ENCODE results near the gene UCK2. TPM values are rescaled to one million over a fixed set of nuclear protein-coding genes. Genes with fewer than 3 reads are reported as not detected.
"Not testable (repeated sequence)": the region's sequence is repeated elsewhere in the genome, so short reads cannot be mapped to it uniquely, and the experiment has no call there.

Gene UCK2
- total RNA-seq, 1 experiment from 2014 or later: 88.4 TPM

DNA sequence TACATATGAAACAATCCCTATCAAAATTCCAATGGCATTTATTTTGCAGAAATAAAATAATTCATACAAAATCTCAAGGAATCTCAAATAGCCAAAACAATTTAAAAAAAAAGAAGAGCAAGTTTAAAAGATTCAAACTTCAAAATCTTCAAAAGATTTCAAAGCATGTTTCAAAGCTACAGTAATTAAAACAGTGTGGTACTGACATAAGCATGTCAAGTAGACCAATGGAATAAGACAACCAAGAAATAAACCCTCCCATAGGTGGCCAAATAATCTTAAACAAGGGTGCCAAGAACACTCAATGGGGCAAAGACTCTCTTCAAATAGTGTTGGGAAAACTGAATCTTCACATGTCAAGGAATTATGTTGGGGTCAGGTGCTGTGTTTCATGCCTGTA, 28.0 kb upstream of the UCK2 start:
- Histone ChIP-seq H3K27ac (ENCODE audit: low read depth, low read length) (no peak overlapping the region), H4K20me1 (ENCODE audit: insufficient read depth) (no peaks in the 10 kb centered on the region), H3K9me2 (ENCODE audit: insufficient read depth) (no peaks in the 10 kb centered on the region), H3K4me2 (ENCODE audit: low read length) (no peak overlapping the region), H3K4me1 (ENCODE audit: control insufficient read depth in 1 of 2, insufficient read depth in 2 of 2, low read length in 2 of 2) (no peaks in the 10 kb centered on the region), H3K4me3 (replicated peaks in 1 of 2; ENCODE audit: low read depth in 1 of 2, low read length in 2 of 2) (no peak overlapping the region), H3K27me3 (ENCODE audit: insufficient read depth, low read length) (no peaks in the 10 kb centered on the region), H3K79me2 (ENCODE audit: insufficient read depth, low read length) (no peaks in the 10 kb centered on the region), H3K36me3 (ENCODE audit: control insufficient read depth in 1 of 2, insufficient read depth in 2 of 2, low read length in 2 of 2) (no peaks in the 10 kb centered on the region), H2AFZ (ENCODE audit: low read depth, low read length, poor library complexity, severe bottlenecking) (no peak overlapping the region), H3K9me3 (ENCODE audit: control insufficient read depth in 1 of 2, insufficient read depth in 1 of 2, low read depth in 1 of 2, low read length in 2 of 2) (peaks cover 0 to 4% of the 10 kb centered on the region in 2 experiments; a peak in 1 of 4 replicates), H3K9ac (ENCODE audit: low read length) (no peak overlapping the region)
- ChIA-PET RAD21 (ENCODE audit: low non-redundant PET in 1 of 2, low total read pairs in 2 of 2, uncharacterized antibody in 2 of 2, unreplicated experiment in 2 of 2) (no interaction called here), POLR2A (no interaction called here), CTCF (no interaction called here)
- TF ChIP-seq CBX3 (IDR thresholded peaks at IDR 0.05; ENCODE audit: low read depth): peak; percentile 60; the same call in 1 of the 2 replicates
- no peak for TF ChIP-seq POLR2A (IDR thresholded peaks at IDR 0.05; ENCODE audit: borderline replicate concordance, extremely low read depth, insufficient read depth, insufficient read length)
- no TSS peak for BruUV-seq (replicated peaks)
- no peak for DNase-seq (ENCODE audit: low read depth, low spot score)
- intact Hi-C loops (cut with micrococcal nuclease): no loop called here
- no peak for ATAC-seq

- H3K4me3 ChIP-seq (replicated peaks in 1 of 2; ENCODE audit: low read depth in 1 of 2, low read length in 2 of 2); H3K4me2 ChIP-seq (ENCODE audit: low read length); H4K20me1 ChIP-seq (ENCODE audit: insufficient read depth); H3K79me2 ChIP-seq (ENCODE audit: insufficient read depth, low read length); CTCF ChIA-PET; H2AFZ ChIP-seq (ENCODE audit: low read depth, low read length, poor library complexity, severe bottlenecking); intact Hi-C loops (cut with micrococcal nuclease); BruUV-seq (replicated peaks); H3K9me3 ChIP-seq (ENCODE audit: control insufficient read depth in 1 of 2, insufficient read depth in 1 of 2, low read depth in 1 of 2, low read length in 2 of 2); POLR2A ChIA-PET; RAD21 ChIA-PET (ENCODE audit: low non-redundant PET in 1 of 2, low total read pairs in 2 of 2, uncharacterized antibody in 2 of 2, unreplicated experiment in 2 of 2); H3K27me3 ChIP-seq (ENCODE audit: insufficient read depth, low read length); H3K4me1 ChIP-seq (ENCODE audit: control insufficient read depth in 1 of 2, insufficient read depth in 2 of 2, low read length in 2 of 2); H3K9ac ChIP-seq (ENCODE audit: low read length); H3K27ac ChIP-seq (ENCODE audit: low read depth, low read length); DNase-seq (ENCODE audit: low read depth, low spot score); H3K9me2 ChIP-seq (ENCODE audit: insufficient read depth); H3K36me3 ChIP-seq (ENCODE audit: control insufficient read depth in 1 of 2, insufficient read depth in 2 of 2, low read length in 2 of 2); ATAC-seq: not testable (repeated sequence)
Measured at GRCh38 chr1:165804513-165804912, 22.9 kb upstream of the UCK2 start.

GRCh38 chr1:165807613-165808012, 19.8 kb upstream of the UCK2 start:
- no peaks in the 10 kb centered on the region for H4K20me1 ChIP-seq (ENCODE audit: insufficient read depth)
- ATAC-seq (no peak), DNase-seq (ENCODE audit: low read depth, low spot score) (no peak)
- no peak overlapping the region for H3K4me3 ChIP-seq (replicated peaks in 1 of 2; ENCODE audit: low read depth in 1 of 2, low read length in 2 of 2)
- TF ChIP-seq EGR1 (IDR thresholded peaks at IDR 0.05; ENCODE audit: low read depth) (no peak), FOSL1 (IDR thresholded peaks at IDR 0.05; ENCODE audit: low read depth) (no peak), SRF (IDR thresholded peaks at IDR 0.05; ENCODE audit: low read depth) (no peak), EZH2 (IDR thresholded peaks at IDR 0.05) (no peak), POLR2A (IDR thresholded peaks at IDR 0.05; ENCODE audit: borderline replicate concordance, extremely low read depth, insufficient read depth, insufficient read length) (no peak), ZFX (IDR thresholded peaks at IDR 0.05) (no peak), CEBPB (IDR thresholded peaks at IDR 0.05; ENCODE audit: low read depth) (no peak)
- TF ChIP-seq, protein P1, sequence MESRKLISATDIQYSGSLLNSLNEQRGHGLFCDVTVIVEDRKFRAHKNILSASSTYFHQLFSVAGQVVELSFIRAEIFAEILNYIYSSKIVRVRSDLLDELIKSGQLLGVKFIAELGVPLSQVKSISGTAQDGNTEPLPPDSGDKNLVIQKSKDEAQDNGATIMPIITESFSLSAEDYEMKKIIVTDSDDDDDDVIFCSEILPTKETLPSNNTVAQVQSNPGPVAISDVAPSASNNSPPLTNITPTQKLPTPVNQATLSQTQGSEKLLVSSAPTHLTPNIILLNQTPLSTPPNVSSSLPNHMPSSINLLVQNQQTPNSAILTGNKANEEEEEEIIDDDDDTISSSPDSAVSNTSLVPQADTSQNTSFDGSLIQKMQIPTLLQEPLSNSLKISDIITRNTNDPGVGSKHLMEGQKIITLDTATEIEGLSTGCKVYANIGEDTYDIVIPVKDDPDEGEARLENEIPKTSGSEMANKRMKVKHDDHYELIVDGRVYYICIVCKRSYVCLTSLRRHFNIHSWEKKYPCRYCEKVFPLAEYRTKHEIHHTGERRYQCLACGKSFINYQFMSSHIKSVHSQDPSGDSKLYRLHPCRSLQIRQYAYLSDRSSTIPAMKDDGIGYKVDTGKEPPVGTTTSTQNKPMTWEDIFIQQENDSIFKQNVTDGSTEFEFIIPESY (IDR thresholded peaks at IDR 0.05; ENCODE audit: extremely low read depth, insufficient replicate concordance, low read length): no peak
- H2AFZ ChIP-seq (ENCODE audit: low read depth, low read length, poor library complexity, severe bottlenecking): peak overlapping the region; percentile 45
- no peak overlapping the region for H3K9ac ChIP-seq (ENCODE audit: low read length)
- ChIA-PET POLR2A (no interaction called here), RAD21 (ENCODE audit: low non-redundant PET in 1 of 2, low total read pairs in 2 of 2, uncharacterized antibody in 2 of 2, unreplicated experiment in 2 of 2) (no interaction called here), CTCF (no interaction called here)
- no peaks in the 10 kb centered on the region for H3K9me2 ChIP-seq (ENCODE audit: insufficient read depth)
- no peaks in the 10 kb centered on the region for H3K36me3 ChIP-seq (ENCODE audit: control insufficient read depth in 1 of 2, insufficient read depth in 2 of 2, low read length in 2 of 2)
- H3K79me2 ChIP-seq (ENCODE audit: insufficient read depth, low read length): no peaks in the 10 kb centered on the region
- no peaks in the 10 kb centered on the region for H3K4me1 ChIP-seq (ENCODE audit: control insufficient read depth in 1 of 2, insufficient read depth in 2 of 2, low read length in 2 of 2)
- intact Hi-C loops (cut with micrococcal nuclease): no loop called here
- H3K27ac ChIP-seq (ENCODE audit: low read depth, low read length): no peak overlapping the region
- no peaks in the 10 kb centered on the region for H3K27me3 ChIP-seq (ENCODE audit: insufficient read depth, low read length)
- H3K4me2 ChIP-seq (ENCODE audit: low read length): no peak overlapping the region
- no peaks in the 10 kb centered on the region for H3K9me3 ChIP-seq (ENCODE audit: control insufficient read depth in 1 of 2, insufficient read depth in 1 of 2, low read depth in 1 of 2, low read length in 2 of 2)
- no TSS peak for BruUV-seq (replicated peaks)

All from HCT116 (cell line).